ENCODE measurements around the gene ACSL4.

Gene ACSL4

DNA sequence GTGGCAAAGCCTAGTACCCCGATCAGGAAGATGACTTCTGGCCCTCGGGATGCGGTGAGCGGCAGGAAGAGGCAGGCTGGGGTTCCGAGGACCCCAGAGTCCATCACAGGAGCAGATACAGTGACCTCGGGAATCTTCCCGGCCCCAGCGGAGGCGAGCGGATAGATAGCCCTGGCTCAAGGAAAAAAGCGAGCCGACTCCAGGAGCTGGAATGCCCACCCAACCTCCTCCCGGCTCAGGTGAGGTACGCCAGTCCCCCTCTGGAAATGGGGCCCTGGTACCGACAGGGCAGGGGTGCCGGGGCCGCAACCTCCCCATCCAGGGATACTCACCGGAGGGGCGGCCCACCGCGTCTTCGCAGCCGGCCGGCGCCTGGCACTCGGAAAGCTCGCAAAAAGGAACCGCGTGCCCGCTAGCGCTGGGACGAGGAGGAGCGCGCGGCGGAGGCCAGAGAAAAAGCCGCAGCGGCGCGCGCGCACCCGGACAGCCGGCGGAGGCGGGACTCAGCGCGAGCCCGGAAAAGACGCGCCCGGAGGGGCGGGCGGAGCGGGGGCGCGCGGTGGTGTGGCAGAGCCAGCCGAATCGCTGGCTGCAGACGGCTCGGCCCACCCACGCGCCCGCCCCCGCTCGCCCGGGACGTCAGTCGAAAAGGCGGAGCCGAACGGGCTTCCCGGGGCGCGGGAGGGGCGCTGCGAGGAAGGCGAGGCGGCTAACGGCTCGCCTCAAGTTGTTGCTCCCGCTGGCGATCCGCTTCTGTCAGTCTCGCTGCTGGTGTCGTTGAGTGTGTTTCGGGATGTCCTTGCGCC is at the start of gene ACSL4:
Gene ACSL4 (minus strand): TSS at position 451 of the 806 bp plus-strand sequence. CDS start 49,894 bp downstream, outside the sequence.
- no peaks in the 10 kb centered on the region for H3K9me3 ChIP-seq (ENCODE audit: low read length)
- H3K36me3 ChIP-seq (ENCODE audit: insufficient read depth, low read length), result no peaks in the 10 kb centered on the region
- no peaks in the 10 kb centered on the region for H3K27me3 ChIP-seq (ENCODE audit: insufficient read depth, low read length)
- peak within 1 kb of the TSS; percentile 96 for H3K4me3 ChIP-seq (ENCODE audit: low read length)
- H2AFZ ChIP-seq (ENCODE audit: low read depth, low read length), result peak within 1 kb of the TSS; percentile 50
- peaks cover 6% of the 10 kb centered on the region for H3K4me1 ChIP-seq (ENCODE audit: insufficient read depth, low read length)

DNA sequence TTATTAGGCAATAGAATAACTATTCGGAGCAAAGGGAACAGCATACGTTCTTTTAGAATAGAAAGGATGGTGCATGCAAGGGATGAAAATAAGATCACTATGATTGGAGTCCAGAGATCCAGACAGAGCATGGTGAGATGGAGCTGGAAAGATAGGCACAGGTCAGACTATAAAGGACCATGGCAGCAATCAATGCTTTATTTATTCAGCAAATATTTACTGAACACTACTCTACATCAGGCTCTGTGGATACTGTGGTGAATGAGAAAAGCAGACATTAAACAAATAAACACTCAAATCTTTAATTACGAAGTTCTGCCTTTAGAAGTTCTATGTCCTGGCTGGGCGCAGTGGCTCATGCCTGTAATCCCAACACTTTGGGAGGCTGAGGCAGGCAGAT is 44.7 kb upstream of the ACSL4 start:
- Histone ChIP-seq H3K4me3 (ENCODE audit: low read length) (no peak overlapping the region), H3K27me3 (ENCODE audit: insufficient read depth, low read length) (no peaks in the 10 kb centered on the region), H3K36me3 (ENCODE audit: insufficient read depth, low read length) (no peaks in the 10 kb centered on the region), H3K9me3 (ENCODE audit: low read length) (no peaks in the 10 kb centered on the region), H2AFZ (ENCODE audit: low read depth, low read length) (no peak overlapping the region), H3K4me1 (ENCODE audit: insufficient read depth, low read length) (peaks cover 9% of the 10 kb centered on the region)

- Histone ChIP-seq H3K9me3 (ENCODE audit: low read length) (no peaks in the 10 kb centered on the region), H3K4me1 (ENCODE audit: insufficient read depth, low read length) (peaks cover 9% of the 10 kb centered on the region), H3K27me3 (ENCODE audit: insufficient read depth, low read length) (no peaks in the 10 kb centered on the region), H3K36me3 (ENCODE audit: insufficient read depth, low read length) (no peaks in the 10 kb centered on the region), H3K4me3 (ENCODE audit: low read length) (no peak overlapping the region), H2AFZ (ENCODE audit: low read depth, low read length) (no peak overlapping the region)
These were observed 43.9 kb upstream of the ACSL4 start for GRCh38 chrX:109776986-109777385.

- no peak overlapping the region for H2AFZ ChIP-seq (ENCODE audit: low read depth, low read length)
- H3K4me3 ChIP-seq (ENCODE audit: low read length), result no peak overlapping the region
- no peaks in the 10 kb centered on the region for H3K36me3 ChIP-seq (ENCODE audit: insufficient read depth, low read length)
- H3K4me1 ChIP-seq (ENCODE audit: insufficient read depth, low read length), result peaks cover 9% of the 10 kb centered on the region
- H3K9me3 ChIP-seq (ENCODE audit: low read length), result no peaks in the 10 kb centered on the region
- H3K27me3 ChIP-seq (ENCODE audit: insufficient read depth, low read length), result no peaks in the 10 kb centered on the region
These were observed 43.4 kb upstream of the ACSL4 start for GRCh38 chrX:109776432-109776831.

DNA sequence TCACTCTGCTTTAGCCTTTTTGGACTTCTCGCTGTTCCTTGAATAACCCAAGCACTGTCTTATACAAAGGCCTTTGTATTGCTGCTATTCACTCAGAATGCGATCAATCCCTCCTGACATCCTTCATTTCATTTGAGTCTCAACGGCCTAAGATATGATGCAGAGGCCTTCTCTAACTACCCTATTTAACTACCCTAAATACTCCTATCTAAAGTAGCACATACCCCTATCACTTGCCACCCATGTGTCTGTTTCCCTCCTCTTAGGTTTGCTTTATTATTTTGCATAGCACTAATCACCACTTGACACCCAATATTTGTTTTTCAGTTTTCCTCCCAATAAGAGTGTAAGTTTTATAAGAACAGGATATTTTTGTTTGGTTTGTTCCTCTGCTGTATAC is 42.3 kb upstream of the ACSL4 start:
- Histone ChIP-seq H3K9me3 (ENCODE audit: low read length) (no peaks in the 10 kb centered on the region), H3K4me1 (ENCODE audit: insufficient read depth, low read length) (peaks cover 9% of the 10 kb centered on the region), H2AFZ (ENCODE audit: low read depth, low read length) (no peak overlapping the region), H3K4me3 (ENCODE audit: low read length) (no peak overlapping the region), H3K27me3 (ENCODE audit: insufficient read depth, low read length) (no peaks in the 10 kb centered on the region), H3K36me3 (ENCODE audit: insufficient read depth, low read length) (no peaks in the 10 kb centered on the region)

- H3K4me1 ChIP-seq (ENCODE audit: insufficient read depth, low read length), result peaks cover 9% of the 10 kb centered on the region
- H3K36me3 ChIP-seq (ENCODE audit: insufficient read depth, low read length), result no peaks in the 10 kb centered on the region
- no peaks in the 10 kb centered on the region for H3K27me3 ChIP-seq (ENCODE audit: insufficient read depth, low read length)
- no peaks in the 10 kb centered on the region for H3K9me3 ChIP-seq (ENCODE audit: low read length)
- H3K4me3 ChIP-seq (ENCODE audit: low read length), result no peak overlapping the region
- no peak overlapping the region for H2AFZ ChIP-seq (ENCODE audit: low read depth, low read length)
These were observed 41.6 kb upstream of the ACSL4 start for GRCh38 chrX:109774706-109775105.

- Histone ChIP-seq H3K36me3 (ENCODE audit: insufficient read depth, low read length) (no peaks in the 10 kb centered on the region), H3K4me3 (ENCODE audit: low read length) (no peak overlapping the region), H3K9me3 (ENCODE audit: low read length) (no peaks in the 10 kb centered on the region), H3K27me3 (ENCODE audit: insufficient read depth, low read length) (no peaks in the 10 kb centered on the region), H3K4me1 (ENCODE audit: insufficient read depth, low read length) (peaks cover 9% of the 10 kb centered on the region), H2AFZ (ENCODE audit: low read depth, low read length) (no peak overlapping the region)
These were observed 41.1 kb upstream of the ACSL4 start for GRCh38 chrX:109774136-109774535.

DNA sequence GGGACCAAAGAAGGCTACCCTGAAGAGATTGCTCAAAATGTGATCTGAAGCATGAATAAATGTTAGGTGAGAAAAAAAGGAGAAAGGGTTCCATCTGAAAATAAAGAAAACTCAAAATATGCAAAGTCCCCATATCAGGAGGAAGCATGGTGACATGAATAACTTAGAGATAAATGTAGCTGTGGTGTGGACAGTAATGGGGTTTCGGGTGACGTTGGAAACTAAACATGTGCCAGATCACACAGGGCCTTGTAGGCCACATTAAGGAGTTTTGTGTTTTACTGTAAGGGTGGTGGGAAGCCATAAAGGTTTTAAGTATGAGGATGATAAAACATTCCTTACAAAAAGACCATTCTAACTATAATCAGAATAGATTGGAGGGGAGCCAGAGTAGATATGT is 40.3 kb upstream of the ACSL4 start:
- Histone ChIP-seq H2AFZ (ENCODE audit: low read depth, low read length) (no peak overlapping the region), H3K27me3 (ENCODE audit: insufficient read depth, low read length) (no peaks in the 10 kb centered on the region), H3K4me1 (ENCODE audit: insufficient read depth, low read length) (peaks cover 9% of the 10 kb centered on the region), H3K4me3 (ENCODE audit: low read length) (no peak overlapping the region), H3K9me3 (ENCODE audit: low read length) (no peaks in the 10 kb centered on the region), H3K36me3 (ENCODE audit: insufficient read depth, low read length) (no peaks in the 10 kb centered on the region)

DNA sequence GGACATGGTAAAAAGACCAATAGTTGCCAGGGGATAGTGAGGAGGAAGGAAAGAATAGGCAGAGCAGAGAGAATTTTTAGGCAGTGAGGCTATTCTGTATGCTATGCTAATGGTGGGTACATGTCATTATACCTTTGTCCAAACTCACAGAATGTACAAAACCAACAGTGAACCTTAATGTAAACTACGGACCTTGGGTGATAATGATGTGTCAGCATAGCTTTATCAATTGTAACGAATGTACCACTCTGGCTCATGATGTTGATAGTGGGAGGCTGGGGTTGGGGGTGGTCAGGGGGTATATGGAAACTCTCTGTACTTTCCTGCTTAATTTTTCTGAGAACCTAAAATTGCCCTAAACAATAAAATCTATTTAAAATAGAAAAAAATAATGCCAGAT is 37.7 kb upstream of the ACSL4 start:
- no peak overlapping the region for H2AFZ ChIP-seq (ENCODE audit: low read depth, low read length)

GRCh38 chrX:109760922-109761250 is 27.8 kb upstream of the ACSL4 start:
- no peaks in the 10 kb centered on the region for H3K9me3 ChIP-seq (ENCODE audit: low read length)
- H3K36me3 ChIP-seq (ENCODE audit: insufficient read depth, low read length), result no peaks in the 10 kb centered on the region
- no peaks in the 10 kb centered on the region for H3K4me1 ChIP-seq (ENCODE audit: insufficient read depth, low read length)
- H2AFZ ChIP-seq (ENCODE audit: low read depth, low read length), result no peak overlapping the region
- peaks cover 6% of the 10 kb centered on the region for H3K27me3 ChIP-seq (ENCODE audit: insufficient read depth, low read length)
- H3K4me3 ChIP-seq (ENCODE audit: low read length), result no peak overlapping the region

More for the DNA sequence above, 37.7 kb upstream of the ACSL4 start:
- Histone ChIP-seq H3K9me3 (ENCODE audit: low read length) (no peaks in the 10 kb centered on the region), H3K36me3 (ENCODE audit: insufficient read depth, low read length) (no peaks in the 10 kb centered on the region), H3K4me1 (ENCODE audit: insufficient read depth, low read length) (peaks cover 9% of the 10 kb centered on the region), H3K4me3 (ENCODE audit: low read length) (no peak overlapping the region), H3K27me3 (ENCODE audit: insufficient read depth, low read length) (no peaks in the 10 kb centered on the region)

- Histone ChIP-seq H3K4me3 (ENCODE audit: low read length) (no peak overlapping the region), H3K9me3 (ENCODE audit: low read length) (no peaks in the 10 kb centered on the region), H3K27me3 (ENCODE audit: insufficient read depth, low read length) (peaks cover 6% of the 10 kb centered on the region), H3K36me3 (ENCODE audit: insufficient read depth, low read length) (no peaks in the 10 kb centered on the region), H2AFZ (ENCODE audit: low read depth, low read length) (no peak overlapping the region), H3K4me1 (ENCODE audit: insufficient read depth, low read length) (no peaks in the 10 kb centered on the region)
These were observed 27.3 kb upstream of the ACSL4 start for GRCh38 chrX:109760209-109760921.

DNA sequence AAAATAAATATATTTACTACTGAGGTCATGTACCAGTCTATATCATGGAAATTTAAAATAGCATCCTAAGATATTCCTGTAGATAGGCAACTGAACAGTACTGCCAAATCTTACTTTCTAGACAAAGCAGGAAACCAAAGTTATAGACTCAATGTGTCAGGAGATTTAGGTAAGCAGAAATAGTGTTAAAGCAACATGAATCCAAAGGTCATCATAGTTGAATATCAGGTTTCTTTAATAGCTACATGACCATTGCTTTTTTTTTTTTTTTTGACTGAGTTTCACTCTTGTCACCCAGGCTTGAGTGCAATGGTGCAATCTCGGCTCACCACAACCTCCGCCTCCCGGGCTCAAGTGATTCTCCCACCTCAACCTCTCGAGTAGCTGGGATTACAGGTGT is 20.2 kb upstream of the ACSL4 start:
- Histone ChIP-seq H3K27me3 (ENCODE audit: insufficient read depth, low read length) (no peaks in the 10 kb centered on the region), H2AFZ (ENCODE audit: low read depth, low read length) (no peak overlapping the region), H3K9me3 (ENCODE audit: low read length) (no peaks in the 10 kb centered on the region), H3K4me1 (ENCODE audit: insufficient read depth, low read length) (no peaks in the 10 kb centered on the region), H3K36me3 (ENCODE audit: insufficient read depth, low read length) (no peaks in the 10 kb centered on the region), H3K4me3 (ENCODE audit: low read length) (no peak overlapping the region)

DNA sequence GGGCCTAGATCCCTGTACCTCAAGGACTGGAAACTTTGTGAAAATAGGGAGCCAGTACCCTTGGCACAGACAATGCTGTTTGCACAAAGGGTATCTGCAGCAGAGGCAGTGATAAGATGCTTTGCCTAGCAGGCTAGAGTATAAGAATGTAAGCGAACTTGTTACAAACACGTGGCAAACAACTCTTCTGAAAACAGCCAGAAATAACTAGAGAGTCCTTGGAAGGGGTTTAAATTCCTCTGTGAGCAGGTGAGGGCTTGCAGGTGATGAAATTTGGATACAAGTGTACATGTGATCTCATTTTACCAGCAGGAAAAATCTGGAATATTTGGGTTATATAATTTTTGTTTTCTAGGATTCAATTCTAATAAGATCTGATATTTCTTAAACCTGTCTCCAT is 18.6 kb upstream of the ACSL4 start:
- Histone ChIP-seq H3K36me3 (ENCODE audit: insufficient read depth, low read length) (no peaks in the 10 kb centered on the region), H2AFZ (ENCODE audit: low read depth, low read length) (no peak overlapping the region), H3K4me1 (ENCODE audit: insufficient read depth, low read length) (no peaks in the 10 kb centered on the region), H3K4me3 (ENCODE audit: low read length) (no peak overlapping the region), H3K9me3 (ENCODE audit: low read length) (no peaks in the 10 kb centered on the region), H3K27me3 (ENCODE audit: insufficient read depth, low read length) (no peaks in the 10 kb centered on the region)
